ENCODE results near the gene OPN5. TPM values are rescaled to one million over a fixed set of nuclear protein-coding genes. Genes with fewer than 3 reads are reported as not detected.

The OPN5 gene
- total and polyA plus RNA-seq, 2 experiments from 2014 or later: not detected

DNA sequence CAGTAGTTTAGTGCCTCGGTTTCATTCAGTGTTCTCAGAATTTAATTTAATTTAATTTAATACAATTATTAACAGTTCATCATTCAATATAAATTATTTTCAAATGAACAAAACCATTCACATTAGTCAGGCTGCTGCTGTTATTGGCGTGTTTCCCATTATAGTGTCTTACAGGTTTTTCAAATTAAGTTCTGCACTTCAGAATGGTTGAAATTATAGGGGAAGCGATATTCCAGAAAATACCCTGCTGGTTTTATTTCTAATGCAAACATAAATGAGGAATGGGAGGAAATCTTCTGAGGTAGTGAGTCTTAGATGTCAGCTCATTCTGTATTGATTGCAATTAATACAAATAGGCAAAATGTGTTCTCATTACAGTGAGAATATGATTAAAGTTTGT is 37.6 kb downstream of the OPN5 start (continued):
- TF ChIP-seq, protein P1, sequence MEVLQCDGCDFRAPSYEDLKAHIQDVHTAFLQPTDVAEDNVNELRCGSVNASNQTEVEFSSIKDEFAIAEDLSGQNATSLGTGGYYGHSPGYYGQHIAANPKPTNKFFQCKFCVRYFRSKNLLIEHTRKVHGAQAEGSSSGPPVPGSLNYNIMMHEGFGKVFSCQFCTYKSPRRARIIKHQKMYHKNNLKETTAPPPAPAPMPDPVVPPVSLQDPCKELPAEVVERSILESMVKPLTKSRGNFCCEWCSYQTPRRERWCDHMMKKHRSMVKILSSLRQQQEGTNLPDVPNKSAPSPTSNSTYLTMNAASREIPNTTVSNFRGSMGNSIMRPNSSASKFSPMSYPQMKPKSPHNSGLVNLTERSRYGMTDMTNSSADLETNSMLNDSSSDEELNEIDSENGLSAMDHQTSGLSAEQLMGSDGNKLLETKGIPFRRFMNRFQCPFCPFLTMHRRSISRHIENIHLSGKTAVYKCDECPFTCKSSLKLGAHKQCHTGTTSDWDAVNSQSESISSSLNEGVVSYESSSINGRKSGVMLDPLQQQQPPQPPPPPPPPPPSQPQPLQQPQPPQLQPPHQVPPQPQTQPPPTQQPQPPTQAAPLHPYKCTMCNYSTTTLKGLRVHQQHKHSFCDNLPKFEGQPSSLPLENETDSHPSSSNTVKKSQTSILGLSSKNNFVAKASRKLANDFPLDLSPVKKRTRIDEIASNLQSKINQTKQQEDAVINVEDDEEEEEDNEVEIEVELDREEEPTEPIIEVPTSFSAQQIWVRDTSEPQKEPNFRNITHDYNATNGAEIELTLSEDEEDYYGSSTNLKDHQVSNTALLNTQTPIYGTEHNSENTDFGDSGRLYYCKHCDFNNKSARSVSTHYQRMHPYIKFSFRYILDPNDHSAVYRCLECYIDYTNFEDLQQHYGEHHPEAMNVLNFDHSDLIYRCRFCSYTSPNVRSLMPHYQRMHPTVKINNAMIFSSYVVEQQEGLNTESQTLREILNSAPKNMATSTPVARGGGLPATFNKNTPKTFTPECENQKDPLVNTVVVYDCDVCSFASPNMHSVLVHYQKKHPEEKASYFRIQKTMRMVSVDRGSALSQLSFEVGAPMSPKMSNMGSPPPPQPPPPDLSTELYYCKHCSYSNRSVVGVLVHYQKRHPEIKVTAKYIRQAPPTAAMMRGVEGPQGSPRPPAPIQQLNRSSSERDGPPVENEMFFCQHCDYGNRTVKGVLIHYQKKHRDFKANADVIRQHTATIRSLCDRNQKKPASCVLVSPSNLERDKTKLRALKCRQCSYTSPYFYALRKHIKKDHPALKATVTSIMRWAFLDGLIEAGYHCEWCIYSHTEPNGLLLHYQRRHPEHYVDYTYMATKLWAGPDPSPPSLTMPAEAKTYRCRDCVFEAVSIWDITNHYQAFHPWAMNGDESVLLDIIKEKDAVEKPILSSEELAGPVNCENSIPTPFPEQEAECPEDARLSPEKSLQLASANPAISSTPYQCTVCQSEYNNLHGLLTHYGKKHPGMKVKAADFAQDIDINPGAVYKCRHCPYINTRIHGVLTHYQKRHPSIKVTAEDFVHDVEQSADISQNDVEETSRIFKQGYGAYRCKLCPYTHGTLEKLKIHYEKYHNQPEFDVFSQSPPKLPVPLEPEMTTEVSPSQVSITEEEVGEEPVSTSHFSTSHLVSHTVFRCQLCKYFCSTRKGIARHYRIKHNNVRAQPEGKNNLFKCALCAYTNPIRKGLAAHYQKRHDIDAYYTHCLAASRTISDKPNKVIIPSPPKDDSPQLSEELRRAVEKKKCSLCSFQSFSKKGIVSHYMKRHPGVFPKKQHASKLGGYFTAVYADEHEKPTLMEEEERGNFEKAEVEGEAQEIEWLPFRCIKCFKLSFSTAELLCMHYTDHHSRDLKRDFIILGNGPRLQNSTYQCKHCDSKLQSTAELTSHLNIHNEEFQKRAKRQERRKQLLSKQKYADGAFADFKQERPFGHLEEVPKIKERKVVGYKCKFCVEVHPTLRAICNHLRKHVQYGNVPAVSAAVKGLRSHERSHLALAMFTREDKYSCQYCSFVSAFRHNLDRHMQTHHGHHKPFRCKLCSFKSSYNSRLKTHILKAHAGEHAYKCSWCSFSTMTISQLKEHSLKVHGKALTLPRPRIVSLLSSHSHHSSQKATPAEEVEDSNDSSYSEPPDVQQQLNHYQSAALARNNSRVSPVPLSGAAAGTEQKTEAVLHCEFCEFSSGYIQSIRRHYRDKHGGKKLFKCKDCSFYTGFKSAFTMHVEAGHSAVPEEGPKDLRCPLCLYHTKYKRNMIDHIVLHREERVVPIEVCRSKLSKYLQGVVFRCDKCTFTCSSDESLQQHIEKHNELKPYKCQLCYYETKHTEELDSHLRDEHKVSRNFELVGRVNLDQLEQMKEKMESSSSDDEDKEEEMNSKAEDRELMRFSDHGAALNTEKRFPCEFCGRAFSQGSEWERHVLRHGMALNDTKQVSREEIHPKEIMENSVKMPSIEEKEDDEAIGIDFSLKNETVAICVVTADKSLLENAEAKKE (CRISPR knock-in tag; IDR thresholded peaks at IDR 0.05): no peak
- no peak for TF ChIP-seq EZH2phosphoT487 (IDR thresholded peaks at IDR 0.05; ENCODE audit: unreplicated experiment)

DNA sequence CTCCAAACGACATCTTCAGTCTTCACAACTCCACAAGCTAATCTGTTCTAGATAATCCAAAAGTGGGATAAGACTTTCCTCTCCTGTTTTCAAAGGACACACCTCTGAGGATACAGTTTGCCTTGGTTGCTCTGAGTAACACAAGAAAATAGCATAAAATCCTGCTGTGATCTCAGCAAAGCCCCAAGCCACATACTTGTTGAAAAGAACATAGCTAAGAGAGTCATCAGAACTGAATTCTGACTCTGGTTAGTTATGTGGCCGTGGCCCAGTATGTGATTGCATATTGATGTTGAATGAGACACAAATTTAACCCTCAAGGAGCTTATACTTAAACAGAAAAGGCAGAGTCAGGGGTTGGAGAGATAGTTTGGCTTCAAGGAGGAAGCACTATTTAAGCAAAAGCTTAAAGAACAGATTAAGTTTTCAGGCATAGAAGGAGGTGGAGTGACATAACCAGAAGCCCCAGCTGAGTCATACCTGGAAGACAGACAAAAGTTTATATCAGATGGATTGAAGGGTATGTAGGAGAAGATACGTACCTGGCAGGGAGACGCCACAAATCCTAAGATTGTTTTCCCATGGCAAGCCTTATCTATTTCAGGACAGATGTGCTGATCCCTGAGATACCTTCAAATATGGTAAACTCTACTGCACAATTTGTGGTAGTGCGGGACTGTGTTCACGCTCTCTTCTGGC is 41.2 kb downstream of the OPN5 start:
- ATAC-seq (no peak), DNase-seq (ENCODE audit: low spot score) (no peak)
- H3K9me2 ChIP-seq (ENCODE audit: insufficient read depth): peaks cover 4% of the 10 kb centered on the region; the same call in 1 of the 2 replicates
- no peaks in the 10 kb centered on the region for H3K4me1 Mint-ChIP-seq
- H3K27ac Mint-ChIP-seq: no peak overlapping the region
- H3K27ac ChIP-seq (ENCODE audit: low read depth): no peak overlapping the region
- no peak overlapping the region for H2AFZ ChIP-seq
- no peaks in the 10 kb centered on the region for H3K9me3 Mint-ChIP-seq
- H3F3A ChIP-seq (replicated peaks; ENCODE audit: low read depth): no peaks in the 10 kb centered on the region
- no peaks in the 10 kb centered on the region for H3K36me3 ChIP-seq (ENCODE audit: insufficient read depth)
- no peaks in the 10 kb centered on the region for H3K4me1 ChIP-seq (ENCODE audit: insufficient read depth)
- H3K4me3 ChIP-seq: no peak overlapping the region
- no peaks in the 10 kb centered on the region for H3K27me3 Mint-ChIP-seq (ENCODE audit: insufficient read depth, low read depth, poor library complexity)
- no peak for TF ChIP-seq JUNB (IDR thresholded peaks at IDR 0.05; ENCODE audit: unreplicated experiment)
- no peak for TF ChIP-seq EZH2phosphoT487 (IDR thresholded peaks at IDR 0.05; ENCODE audit: unreplicated experiment)
- TF ChIP-seq, protein P2, sequence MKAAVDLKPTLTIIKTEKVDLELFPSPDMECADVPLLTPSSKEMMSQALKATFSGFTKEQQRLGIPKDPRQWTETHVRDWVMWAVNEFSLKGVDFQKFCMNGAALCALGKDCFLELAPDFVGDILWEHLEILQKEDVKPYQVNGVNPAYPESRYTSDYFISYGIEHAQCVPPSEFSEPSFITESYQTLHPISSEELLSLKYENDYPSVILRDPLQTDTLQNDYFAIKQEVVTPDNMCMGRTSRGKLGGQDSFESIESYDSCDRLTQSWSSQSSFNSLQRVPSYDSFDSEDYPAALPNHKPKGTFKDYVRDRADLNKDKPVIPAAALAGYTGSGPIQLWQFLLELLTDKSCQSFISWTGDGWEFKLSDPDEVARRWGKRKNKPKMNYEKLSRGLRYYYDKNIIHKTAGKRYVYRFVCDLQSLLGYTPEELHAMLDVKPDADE (IDR thresholded peaks at IDR 0.05): no peak
- TF ChIP-seq, protein P3, sequence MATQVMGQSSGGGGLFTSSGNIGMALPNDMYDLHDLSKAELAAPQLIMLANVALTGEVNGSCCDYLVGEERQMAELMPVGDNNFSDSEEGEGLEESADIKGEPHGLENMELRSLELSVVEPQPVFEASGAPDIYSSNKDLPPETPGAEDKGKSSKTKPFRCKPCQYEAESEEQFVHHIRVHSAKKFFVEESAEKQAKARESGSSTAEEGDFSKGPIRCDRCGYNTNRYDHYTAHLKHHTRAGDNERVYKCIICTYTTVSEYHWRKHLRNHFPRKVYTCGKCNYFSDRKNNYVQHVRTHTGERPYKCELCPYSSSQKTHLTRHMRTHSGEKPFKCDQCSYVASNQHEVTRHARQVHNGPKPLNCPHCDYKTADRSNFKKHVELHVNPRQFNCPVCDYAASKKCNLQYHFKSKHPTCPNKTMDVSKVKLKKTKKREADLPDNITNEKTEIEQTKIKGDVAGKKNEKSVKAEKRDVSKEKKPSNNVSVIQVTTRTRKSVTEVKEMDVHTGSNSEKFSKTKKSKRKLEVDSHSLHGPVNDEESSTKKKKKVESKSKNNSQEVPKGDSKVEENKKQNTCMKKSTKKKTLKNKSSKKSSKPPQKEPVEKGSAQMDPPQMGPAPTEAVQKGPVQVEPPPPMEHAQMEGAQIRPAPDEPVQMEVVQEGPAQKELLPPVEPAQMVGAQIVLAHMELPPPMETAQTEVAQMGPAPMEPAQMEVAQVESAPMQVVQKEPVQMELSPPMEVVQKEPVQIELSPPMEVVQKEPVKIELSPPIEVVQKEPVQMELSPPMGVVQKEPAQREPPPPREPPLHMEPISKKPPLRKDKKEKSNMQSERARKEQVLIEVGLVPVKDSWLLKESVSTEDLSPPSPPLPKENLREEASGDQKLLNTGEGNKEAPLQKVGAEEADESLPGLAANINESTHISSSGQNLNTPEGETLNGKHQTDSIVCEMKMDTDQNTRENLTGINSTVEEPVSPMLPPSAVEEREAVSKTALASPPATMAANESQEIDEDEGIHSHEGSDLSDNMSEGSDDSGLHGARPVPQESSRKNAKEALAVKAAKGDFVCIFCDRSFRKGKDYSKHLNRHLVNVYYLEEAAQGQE (IDR thresholded peaks at IDR 0.05; ENCODE audit: unreplicated experiment): no peak
- TF ChIP-seq ZNF114 (CRISPR knock-in tag; IDR thresholded peaks at IDR 0.05): no peak
- no peak for TF ChIP-seq ZNF331 (CRISPR knock-in tag; IDR thresholded peaks at IDR 0.05; ENCODE audit: low read depth)
- TF ChIP-seq STAT1 (IDR thresholded peaks at IDR 0.05; ENCODE audit: unreplicated experiment): no peak
- no peak for TF ChIP-seq NANOG (IDR thresholded peaks at IDR 0.05; ENCODE audit: borderline replicate concordance)
- TF ChIP-seq EZH2 (IDR thresholded peaks at IDR 0.05; ENCODE audit: low read depth, unreplicated experiment): no peak
- TF ChIP-seq CREB1 (CRISPR knock-in tag; IDR thresholded peaks at IDR 0.05; ENCODE audit: low read depth): no peak
- no peaks in the 10 kb centered on the region for H3K79me2 ChIP-seq (replicated peaks; ENCODE audit: insufficient read depth)
- no peaks in the 10 kb centered on the region for H4K20me1 ChIP-seq (replicated peaks; ENCODE audit: insufficient read depth)
- H3K4me3 Mint-ChIP-seq: no peak overlapping the region
- H3K27me3 ChIP-seq (ENCODE audit: insufficient read depth): no peaks in the 10 kb centered on the region
- no peak overlapping the region for H3K4me2 ChIP-seq
- no peaks in the 10 kb centered on the region for H3K36me3 Mint-ChIP-seq (ENCODE audit: low read depth)

Data from GM23338 (cell line).